HTR-8/SVneo (cell line): ENCODE data around the gene MAB21L2.

Experiments used
- DNase-seq: peaks from one replicate; pipeline ENCODE4 v3.0.0; 2011; ENCODE audit warnings: low spot score, mixed read lengths; ENCODE audit not compliant: insufficient read length
- FAIRE-seq: peaks from 2 replicates; lab custom pipeline; 2011; peaks lifted over from hg19 to GRCh38; lab: Jason Lieb, UNC

The MAB21L2 gene

GRCh38 chr4:150598909-150599308 lies 17.0 kb downstream of the MAB21L2 start:
- FAIRE-seq (no peak), DNase-seq (no peak)

- DNase-seq (no peak), FAIRE-seq (no peak)
Measured at GRCh38 chr4:150599547-150599946, 17.6 kb downstream of the MAB21L2 start.

- no peak for DNase-seq
- no peak for FAIRE-seq
Measured at GRCh38 chr4:150600812-150601445, 19.0 kb downstream of the MAB21L2 start.

GRCh38 chr4:150609131-150609530 lies 27.2 kb downstream of the MAB21L2 start:
- DNase-seq (no peak), FAIRE-seq (no peak)

- DNase-seq (no peak), FAIRE-seq (no peak)
Measured at GRCh38 chr4:150619042-150619441, 37.1 kb downstream of the MAB21L2 start.

GRCh38 chr4:150624055-150624454 lies 42.1 kb downstream of the MAB21L2 start:
- DNase-seq (no peak), FAIRE-seq (no peak)

- FAIRE-seq, result no peak
- DNase-seq, result no peak
Measured at GRCh38 chr4:150625033-150625432, 43.1 kb downstream of the MAB21L2 start.

GRCh38 chr4:150628073-150628472 lies 46.1 kb downstream of the MAB21L2 start:
- no peak for FAIRE-seq
- DNase-seq, result no peak

GRCh38 chr4:150632639-150633038 lies 50.7 kb downstream of the MAB21L2 start:
- DNase-seq, result no peak
- no peak for FAIRE-seq
